Hair follicular keratinocyte (primary cell): Measurements from ENCODE around the gene SOX21. TPM values are rescaled to one million over a fixed set of nuclear protein-coding genes. Genes with fewer than 3 reads are reported as not detected.

Source experiments
- total RNA-seq: library from RNA; depleted of rRNA; stranded (reverse); fragments of >200 nt; gene quantifications from 2 replicates; pipeline ENCODE4 v1.2.3, GENCODE V29; 2015

The SOX21 gene
- total RNA-seq, result not detected in 2 replicates

GRCh38 chr13:94712287-94712811, at the start of gene SOX21:
Gene SOX21 (minus strand): TSS chr13:94712545. CDS start chr13:94712049, 496 bp downstream.

Other genes with a start within 250 kb of the SOX21 start
- not detected in 2 replicates for gene DCT, start 232.9 kb downstream of the SOX21 start, total RNA-seq
- 12.4 and 14.7 TPM in 2 replicates for gene TGDS, start 116.4 kb downstream of the SOX21 start, total RNA-seq
- gene GPR180, start 110.7 kb downstream of the SOX21 start, total RNA-seq, result 10.1 and 10.5 TPM in 2 replicates